ENCODE results near the gene COL27A1. TPM values are rescaled to one million over a fixed set of nuclear protein-coding genes. Genes with fewer than 3 reads are reported as not detected.
"Not testable (repeated sequence)": the region's sequence is repeated elsewhere in the genome, so short reads cannot be mapped to it uniquely, and the experiment has no call there.

COL27A1 gene
- total RNA-seq, 1 experiment from 2014 or later: 3.1 TPM

DNA sequence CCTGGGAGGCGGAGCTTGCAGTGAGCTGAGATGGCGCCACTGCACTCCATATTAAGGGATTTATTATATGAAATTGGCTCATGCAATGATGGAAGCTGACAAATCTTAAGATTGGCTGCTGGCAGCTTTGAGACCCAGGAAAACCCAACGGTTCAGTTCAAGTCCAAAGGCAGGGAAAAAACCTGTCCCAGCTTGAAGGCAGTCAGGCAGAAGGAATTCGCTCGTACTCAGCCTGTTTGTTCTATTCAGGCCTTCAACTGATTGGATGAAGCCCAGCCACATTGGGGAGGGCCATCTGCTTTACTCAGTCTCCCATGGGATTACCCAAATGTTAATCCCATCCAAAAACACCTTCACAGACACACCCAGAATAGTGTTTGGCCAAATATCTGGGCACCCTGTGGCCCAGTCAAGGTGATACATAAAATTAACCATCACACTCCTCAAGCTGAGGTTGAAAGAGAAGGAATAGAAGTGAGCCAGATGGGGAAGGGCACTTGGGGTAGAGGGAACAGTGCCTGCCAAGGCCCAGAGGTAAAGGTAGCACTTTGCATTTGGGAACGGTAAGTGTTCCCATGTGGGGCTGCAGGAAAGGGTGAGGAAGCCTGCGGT is 159.0 kb downstream of the COL27A1 start:
- no peak for DNase-seq (ENCODE audit: low read depth)
- in situ Hi-C loops (cut with HindIII; ENCODE audit: low pct_unique_long_range_greater_than_20kb, low sequenced_read_pairs): no loop called here

DNA sequence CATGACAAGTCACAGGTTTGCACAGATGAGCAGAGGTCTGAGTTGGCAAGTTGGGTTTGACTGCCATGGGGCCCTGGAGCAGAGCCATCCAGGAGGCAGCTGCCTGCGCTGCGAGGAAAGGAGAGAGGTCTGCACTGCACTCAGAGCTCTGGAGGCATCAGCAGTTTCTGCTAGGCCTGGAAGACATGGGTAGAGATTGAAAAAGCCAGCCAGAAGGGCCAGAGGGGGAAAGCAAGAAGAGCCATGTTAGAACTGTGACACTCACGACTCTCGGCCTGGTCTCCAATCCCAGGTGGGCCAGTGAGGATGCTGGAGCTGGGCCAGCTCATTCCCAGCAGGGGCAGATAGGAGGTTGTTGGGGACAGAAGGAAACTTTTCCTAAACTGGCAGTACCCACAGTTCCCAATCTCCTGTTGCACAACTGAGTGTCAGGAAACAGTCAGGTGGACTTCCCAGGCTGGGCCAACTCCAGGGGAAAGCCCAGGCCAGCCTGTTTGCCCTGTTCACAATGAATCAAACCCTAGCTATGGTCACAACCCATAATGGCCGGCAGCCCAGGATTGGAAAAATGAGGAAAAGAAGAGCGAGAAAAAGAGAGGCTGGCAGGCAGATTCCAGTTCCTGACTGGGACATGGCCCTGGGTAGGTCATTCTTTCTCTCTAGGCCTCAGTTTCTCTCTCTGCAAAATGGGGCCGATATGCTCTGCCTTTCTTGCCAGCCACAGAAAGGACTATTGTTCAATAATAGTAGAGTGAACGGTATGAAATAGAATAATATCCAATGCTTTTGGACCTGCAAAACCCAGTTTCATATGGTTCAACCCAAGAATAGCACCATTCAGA is 159.8 kb downstream of the COL27A1 start:
- in situ Hi-C loops (cut with HindIII; ENCODE audit: low pct_unique_long_range_greater_than_20kb, low sequenced_read_pairs): no loop called here
- no peak for DNase-seq (ENCODE audit: low read depth)

DNA sequence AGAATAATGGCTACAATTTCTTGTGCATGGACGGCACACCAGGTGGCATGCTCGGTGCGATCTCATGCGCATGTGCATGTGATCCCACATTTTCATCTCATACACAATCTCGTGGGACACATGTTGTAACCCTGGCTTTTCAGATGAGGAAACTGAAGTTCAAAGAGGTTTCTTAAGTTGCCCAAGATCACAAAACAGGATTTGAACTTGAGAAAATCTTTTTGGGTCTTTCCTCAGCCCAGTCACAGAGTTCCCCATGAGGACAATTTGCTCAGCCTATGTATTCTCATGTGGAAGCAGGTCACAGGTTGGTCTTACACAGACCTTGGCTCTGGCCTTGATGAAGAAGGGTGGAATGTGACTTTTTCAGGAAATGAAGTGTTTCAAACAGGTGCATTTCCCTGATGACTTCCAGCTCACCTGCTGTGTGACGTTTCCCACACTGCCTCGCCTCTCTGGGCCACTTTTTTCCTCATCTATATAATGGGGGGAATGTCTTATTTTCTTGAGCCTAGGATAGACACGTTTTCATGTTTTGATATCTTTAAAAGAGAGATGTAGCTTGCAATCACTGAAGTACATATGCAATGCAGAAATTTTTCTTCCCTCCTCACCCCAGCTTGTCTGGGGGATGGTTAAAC is 160.5 kb downstream of the COL27A1 start:
- in situ Hi-C loops (cut with HindIII; ENCODE audit: low pct_unique_long_range_greater_than_20kb, low sequenced_read_pairs): no loop called here
- no peak for DNase-seq (ENCODE audit: low read depth)

DNA sequence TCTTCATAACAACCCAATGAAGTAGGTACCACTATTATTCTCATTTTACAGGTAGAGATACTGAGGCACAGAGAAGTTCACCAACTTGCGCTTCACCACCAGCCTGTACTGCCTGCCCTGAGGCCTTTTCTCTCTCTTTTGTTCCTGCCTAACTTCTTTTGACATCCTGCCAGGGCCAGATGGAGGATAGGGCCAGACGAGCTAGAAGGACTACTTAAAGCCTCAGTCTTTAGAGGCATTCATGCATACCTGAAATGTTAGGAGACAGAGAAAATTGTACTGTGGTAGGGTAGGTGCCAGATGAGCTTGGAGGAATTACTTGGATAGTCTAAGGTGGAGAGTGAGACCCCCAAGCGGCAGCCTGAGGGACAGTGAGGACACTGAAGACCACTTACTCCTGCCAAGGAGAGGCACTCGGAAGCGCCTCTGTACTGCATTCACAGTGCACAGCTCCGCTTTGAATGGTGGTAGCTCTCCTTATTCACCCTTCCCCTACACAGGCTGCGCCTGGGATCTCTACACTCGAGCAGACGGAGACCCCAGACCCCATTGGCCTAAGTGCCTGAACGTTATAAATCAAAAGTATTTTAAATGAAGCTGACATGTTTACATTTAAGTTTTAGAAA is 161.4 kb downstream of the COL27A1 start:
- DNase-seq (ENCODE audit: low read depth): no peak
- in situ Hi-C loops (cut with HindIII; ENCODE audit: low pct_unique_long_range_greater_than_20kb, low sequenced_read_pairs): no loop called here

DNA sequence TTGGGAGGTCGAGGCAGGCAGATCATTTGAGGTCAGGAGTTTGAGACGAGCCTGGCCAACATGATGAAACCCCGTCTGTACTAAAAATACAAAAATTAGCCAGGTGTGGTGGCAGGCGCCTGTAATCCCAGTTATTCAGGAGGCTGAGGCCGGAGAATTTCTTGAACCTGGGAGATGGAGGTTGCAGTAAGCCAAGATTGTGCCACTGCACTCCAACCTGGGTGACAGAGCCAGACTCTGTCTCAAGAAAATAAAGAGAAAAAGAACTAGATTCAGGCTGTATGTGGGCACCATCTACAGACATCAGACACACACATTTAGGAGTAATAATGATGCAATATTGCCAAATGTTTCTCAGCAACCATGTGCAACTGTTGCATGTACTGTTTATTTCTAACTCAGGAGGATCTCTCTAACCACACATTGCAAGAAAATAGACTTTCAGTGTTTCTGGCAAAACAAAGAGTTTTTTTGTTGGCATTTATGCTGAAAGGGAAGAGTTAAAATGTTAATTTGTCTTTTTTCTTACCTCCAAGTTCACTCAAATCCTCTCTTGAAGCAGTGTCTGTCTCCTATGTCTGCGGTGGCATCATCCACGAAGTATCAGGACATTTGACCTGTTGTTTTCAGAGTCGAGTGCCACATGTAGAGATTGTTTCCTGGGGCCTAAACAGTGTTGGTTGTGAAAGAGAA is 162.5 kb downstream of the COL27A1 start:
- DNase-seq (ENCODE audit: low read depth): no peak
- in situ Hi-C loops (cut with HindIII; ENCODE audit: low pct_unique_long_range_greater_than_20kb, low sequenced_read_pairs): no loop called here

DNA sequence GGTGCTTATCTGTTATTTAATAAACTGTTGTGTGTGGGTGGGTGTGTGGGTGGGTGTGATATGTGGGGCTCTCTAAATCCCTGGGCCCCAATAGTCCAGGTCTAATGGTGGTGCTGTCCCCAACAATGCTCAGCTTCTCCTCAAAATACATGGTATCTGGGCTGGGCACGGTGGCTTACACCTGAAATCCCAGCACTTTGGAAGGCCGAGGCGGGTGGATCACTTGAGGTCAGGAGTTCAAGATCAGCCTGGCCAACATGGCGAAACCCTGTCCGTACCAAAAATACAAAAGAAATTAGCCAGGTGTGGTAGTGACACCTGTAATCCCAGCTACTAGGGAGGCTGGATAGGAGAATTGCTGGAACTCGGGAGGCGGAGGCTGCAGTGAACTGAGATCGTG is 163.1 kb downstream of the COL27A1 start:
- in situ Hi-C loops (cut with HindIII; ENCODE audit: low pct_unique_long_range_greater_than_20kb, low sequenced_read_pairs): no loop called here
- DNase-seq (ENCODE audit: low read depth): no peak

DNA sequence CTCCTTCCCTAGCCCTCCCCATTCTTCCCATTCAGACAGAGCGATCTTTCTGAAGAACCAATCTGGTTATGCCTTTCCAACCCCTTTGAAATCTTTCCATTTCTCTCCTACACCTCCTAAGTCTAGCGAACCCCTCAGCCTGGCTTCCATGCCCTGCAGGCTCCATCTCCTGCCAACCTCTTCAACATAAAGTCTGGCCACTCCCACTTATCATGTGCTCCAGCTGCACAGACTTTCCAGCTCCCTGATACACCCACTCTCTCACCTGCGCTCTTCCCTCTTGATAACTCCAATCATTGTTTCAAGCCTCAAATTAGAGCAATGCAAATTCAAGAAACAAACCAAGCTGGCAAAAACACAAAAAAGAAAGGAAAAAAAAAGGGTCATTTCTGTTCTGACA is 163.8 kb downstream of the COL27A1 start:
- in situ Hi-C loops (cut with HindIII; ENCODE audit: low pct_unique_long_range_greater_than_20kb, low sequenced_read_pairs): no loop called here
- no peak for DNase-seq (ENCODE audit: low read depth)

DNA sequence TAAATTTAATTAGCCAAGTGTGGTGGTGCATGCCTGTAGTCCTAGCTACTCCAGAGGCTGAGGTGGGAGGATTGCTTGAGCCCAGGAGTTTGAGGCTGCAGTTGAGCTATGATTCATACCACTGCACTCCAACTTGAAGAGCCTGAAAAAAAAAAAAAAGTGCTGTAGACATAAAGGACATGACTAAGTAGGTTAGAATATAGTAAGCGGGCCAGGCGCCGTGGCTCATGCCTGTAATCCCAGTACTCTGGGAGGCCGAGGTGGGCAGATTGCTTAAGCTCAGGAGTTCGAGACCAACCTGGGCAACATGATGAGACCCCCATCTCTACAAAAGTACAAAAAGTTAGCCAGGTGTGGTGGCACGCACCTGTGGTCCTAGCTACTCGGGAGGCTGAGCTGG is 165.4 kb downstream of the COL27A1 start:
- in situ Hi-C loops (cut with HindIII; ENCODE audit: low pct_unique_long_range_greater_than_20kb, low sequenced_read_pairs); DNase-seq (ENCODE audit: low read depth): not testable (repeated sequence)

DNA sequence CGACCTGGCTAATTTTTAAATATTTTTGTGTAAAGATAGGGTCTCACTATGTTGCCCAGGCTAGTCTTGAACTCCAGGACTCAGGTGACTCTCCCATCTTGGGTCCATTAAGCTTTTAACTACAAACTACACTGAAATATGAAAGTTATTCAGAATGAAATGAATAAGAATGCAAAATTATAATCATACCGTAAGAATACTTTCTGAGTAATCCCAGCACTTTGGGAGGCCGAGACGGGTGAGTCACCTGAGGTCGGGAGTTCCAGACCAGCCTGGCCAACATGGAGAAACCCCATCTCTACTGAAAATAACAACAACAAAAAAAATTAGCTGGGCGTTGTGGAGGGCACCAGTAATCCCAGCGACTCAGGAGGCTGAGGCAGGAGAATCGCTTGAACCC is 166.4 kb downstream of the COL27A1 start:
- no peak for DNase-seq (ENCODE audit: low read depth)
- in situ Hi-C loops (cut with HindIII; ENCODE audit: low pct_unique_long_range_greater_than_20kb, low sequenced_read_pairs): no loop called here

DNA sequence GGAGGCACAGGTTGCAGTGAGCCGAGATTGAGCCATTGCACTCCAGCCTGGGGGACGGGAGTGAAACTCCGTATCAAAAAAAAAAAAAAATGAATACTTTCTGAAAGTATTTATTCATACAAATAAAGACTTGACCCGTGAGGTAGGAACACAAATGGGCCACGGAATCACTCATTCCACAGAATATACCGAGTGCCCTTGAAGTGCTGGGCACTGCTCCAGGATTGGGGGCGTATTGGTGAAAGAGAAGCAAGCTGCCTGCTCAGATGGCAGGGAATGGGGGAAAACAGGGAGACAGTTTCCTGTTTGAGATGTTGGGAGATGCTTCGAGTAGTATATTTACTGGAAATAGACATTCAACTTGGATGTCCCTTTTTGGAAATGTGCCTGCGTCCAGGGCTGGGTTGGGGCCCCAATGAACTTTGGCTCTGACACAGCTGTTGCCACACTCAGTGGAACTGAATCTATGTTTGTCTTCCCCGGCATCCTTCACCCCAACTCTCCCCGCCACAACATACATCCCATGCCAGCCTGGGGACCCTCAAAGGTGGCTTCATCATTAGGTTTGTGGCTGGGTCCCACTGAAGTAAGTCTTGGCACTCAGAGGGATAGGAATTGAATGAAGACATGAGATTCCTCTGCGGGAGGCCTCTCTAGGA is 167.0 kb downstream of the COL27A1 start:
- in situ Hi-C loops (cut with HindIII; ENCODE audit: low pct_unique_long_range_greater_than_20kb, low sequenced_read_pairs); DNase-seq (ENCODE audit: low read depth): not testable (repeated sequence)

DNA sequence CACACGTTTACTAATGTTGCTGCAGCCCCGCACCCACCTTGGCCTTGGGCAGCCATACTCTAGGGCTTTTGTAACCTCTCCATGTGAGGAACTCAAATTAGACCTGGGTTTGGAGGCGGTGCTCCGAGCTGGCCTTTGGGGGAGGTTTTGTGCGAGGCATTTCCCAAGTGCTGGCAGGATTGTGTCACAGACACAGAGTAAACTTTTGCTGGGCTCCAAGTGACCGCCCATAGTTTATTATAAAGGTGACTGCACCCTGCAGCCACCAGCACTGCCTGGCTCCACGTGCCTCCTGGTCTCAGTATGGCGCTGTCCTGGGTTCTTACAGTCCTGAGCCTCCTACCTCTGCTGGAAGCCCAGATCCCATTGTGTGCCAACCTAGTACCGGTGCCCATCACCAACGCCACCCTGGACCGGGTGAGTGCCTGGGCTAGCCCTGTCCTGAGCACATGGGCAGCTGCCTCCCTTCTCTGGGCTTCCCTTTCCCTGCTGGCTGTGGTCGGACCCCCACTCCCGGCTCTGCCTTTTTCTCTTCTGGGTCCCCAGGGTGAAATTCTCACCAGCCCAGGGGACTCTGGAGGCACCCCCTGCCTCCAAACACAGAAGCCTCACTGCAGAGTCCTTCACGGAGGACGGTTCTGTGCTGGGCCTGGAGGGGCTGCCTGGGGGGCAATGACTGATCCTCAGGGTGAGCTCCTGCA is 167.6 kb downstream of the COL27A1 start, which contains the start of gene ORM1:
Gene ORM1 (plus strand): TSS at position 268 of the 701 bp plus-strand sequence. CDS start 36 bp downstream, at position 304.
- in situ Hi-C loops (cut with HindIII; ENCODE audit: low pct_unique_long_range_greater_than_20kb, low sequenced_read_pairs); DNase-seq (ENCODE audit: low read depth): not testable (repeated sequence)

DNA sequence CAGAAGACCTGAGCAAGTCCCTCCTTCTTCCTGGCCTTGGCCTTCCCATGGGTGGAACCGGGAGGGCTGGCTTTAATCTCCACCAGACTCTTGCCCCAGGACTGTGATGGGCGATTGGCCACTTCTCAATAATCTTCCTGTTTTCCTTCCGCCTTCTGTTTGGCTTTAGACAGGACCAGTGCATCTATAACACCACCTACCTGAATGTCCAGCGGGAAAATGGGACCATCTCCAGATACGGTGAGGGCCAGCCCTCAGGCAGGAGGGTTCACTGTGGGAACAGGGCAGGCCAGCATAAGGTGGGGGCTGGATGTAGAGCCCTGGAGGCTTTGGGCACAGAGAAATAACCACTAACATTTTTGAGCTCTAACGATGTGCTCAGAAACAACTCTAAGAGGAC is 168.5 kb downstream of the COL27A1 start:
- DNase-seq (ENCODE audit: low read depth); in situ Hi-C loops (cut with HindIII; ENCODE audit: low pct_unique_long_range_greater_than_20kb, low sequenced_read_pairs): not testable (repeated sequence)

DNA sequence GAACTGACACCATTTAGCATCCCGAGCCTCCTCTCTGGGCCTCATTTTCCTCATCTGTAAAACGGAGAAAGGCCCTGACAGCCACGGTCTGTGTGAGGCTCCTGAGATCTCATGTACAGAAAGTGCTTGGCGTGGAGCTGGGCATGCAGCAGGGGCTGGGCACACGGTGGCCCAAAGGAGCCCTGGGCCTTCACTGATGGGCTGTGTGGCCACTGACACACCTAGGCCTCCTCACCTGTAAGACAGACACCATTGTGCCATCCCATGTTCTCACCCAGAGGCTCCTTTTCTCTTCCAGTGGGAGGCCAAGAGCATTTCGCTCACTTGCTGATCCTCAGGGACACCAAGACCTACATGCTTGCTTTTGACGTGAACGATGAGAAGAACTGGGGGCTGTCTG is 169.2 kb downstream of the COL27A1 start:
- no peak for DNase-seq (ENCODE audit: low read depth)
- in situ Hi-C loops (cut with HindIII; ENCODE audit: low pct_unique_long_range_greater_than_20kb, low sequenced_read_pairs): no loop called here

DNA sequence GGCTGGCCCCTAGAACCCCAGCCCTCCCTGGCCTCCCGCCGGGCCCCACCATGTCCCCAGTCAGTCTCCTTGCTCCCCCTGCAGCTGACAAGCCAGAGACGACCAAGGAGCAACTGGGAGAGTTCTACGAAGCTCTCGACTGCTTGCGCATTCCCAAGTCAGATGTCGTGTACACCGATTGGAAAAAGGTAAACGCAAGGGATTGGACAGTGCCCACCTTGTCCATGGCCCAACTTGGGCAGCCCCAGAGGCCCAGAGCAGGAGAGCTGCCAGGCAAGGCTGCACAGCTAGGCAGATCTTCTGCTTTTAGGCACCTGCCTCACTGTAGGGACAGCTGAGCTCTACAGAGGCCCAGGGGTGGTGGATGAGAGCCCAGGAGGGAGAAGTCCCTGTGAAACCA is 169.6 kb downstream of the COL27A1 start:
- DNase-seq (ENCODE audit: low read depth); in situ Hi-C loops (cut with HindIII; ENCODE audit: low pct_unique_long_range_greater_than_20kb, low sequenced_read_pairs): not testable (repeated sequence)

DNA sequence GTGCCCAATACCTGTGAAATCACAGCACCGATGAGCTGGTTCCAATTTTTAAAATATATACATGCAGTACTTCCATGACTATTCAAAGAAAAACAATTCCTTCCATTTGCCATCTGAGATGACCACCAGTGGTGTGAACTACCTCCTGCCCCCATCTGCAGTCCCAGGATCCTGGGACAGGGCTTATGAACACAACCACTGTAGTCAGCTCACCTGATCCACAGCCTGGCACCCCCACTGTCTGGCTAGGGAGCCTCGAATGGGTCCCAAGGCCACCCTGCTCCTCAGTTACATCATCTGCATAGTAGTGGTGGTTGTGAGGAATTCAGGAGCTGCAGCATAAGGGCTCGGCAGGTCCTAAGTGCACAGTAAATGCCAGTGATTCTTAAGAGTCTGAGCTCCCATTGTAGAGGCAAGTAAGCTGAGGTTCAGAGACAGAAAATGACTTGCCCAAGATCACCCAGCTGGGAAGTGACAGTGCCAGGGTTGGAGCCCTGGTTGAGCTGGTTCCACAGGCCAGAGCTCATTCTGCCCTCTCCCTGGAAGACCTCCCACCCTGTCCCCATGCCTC is 170.4 kb downstream of the COL27A1 start:
- in situ Hi-C loops (cut with HindIII; ENCODE audit: low pct_unique_long_range_greater_than_20kb, low sequenced_read_pairs); DNase-seq (ENCODE audit: low read depth): not testable (repeated sequence)

DNA sequence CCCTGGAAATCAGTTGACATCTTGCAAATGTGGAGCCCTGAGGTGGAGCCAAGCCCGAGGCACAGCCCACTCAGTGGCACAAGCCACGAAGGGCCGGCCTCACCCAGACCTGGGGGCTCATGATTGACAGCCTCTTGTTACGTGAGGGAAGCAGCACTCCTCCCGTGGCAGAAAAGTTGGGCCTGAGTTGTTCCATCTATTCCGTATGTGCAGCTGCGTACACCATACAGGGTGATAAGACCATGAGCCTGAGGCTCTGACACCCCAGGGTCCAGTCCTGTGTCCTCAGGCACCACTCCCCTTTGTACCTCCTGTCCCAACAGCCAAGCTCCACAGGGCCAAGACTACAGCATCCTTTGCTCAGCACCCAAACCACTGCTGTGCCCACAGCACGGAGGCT is 172.4 kb downstream of the COL27A1 start:
- no peak for DNase-seq (ENCODE audit: low read depth)
- in situ Hi-C loops (cut with HindIII; ENCODE audit: low pct_unique_long_range_greater_than_20kb, low sequenced_read_pairs): no loop called here

DNA sequence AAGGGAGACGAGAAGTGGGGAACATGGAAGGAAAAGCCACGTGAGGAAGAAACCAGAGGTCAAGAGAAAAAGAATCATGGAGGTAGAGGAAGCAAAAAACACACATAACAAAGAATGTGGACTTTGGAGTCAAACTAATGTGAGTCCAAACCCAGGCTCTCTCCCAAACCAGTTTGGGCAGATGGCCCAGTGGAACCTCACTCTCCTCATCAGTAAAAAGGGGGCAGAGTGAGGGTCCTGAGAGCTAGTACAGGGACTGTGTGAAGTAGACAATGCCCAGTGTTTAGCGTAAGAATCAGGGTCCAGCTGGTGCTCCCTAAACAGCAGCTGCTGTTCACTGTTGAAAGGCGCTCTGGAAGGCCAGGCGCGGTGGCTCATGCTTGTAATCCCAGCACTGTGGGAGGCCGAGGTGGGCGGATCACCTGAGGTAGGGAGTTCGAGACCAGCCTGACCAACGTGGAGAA is 173.1 kb downstream of the COL27A1 start:
- in situ Hi-C loops (cut with HindIII; ENCODE audit: low pct_unique_long_range_greater_than_20kb, low sequenced_read_pairs): not testable (repeated sequence)

More for the DNA sequence above, 173.1 kb downstream of the COL27A1 start:
- not testable (repeated sequence) for DNase-seq (ENCODE audit: low read depth)

All from Caki2 (cell line).